ENCODE measurements around the gene MX1. TPM values are rescaled to one million over a fixed set of nuclear protein-coding genes. Genes with fewer than 3 reads are reported as not detected.

Gene MX1
- 100 to 1,000 TPM; 722 to 723 TPM for total RNA-seq

- no peaks in the 10 kb centered on the region for H3K27me3 Mint-ChIP-seq
- POLR2A ChIA-PET: interaction anchor here (0.8 to 2.4 kb wide), 3 partner anchors 56 to 64 kb away, joined by 3 to 7 read pairs (median 7); partner anchors contain the start of gene MX2
- H3K4me1 Mint-ChIP-seq: peaks cover 76% of the 10 kb centered on the region
- peaks cover 71% of the 10 kb centered on the region for H3K36me3 Mint-ChIP-seq (ENCODE audit: low read depth)
- CTCF ChIA-PET: interaction anchor here (2.3 kb wide), 1 partner anchor 14 kb away, joined by 9 read pairs; no protein-coding TSS in a partner anchor
- H3K4me3 Mint-ChIP-seq: peak within 1 kb of the TSS; percentile 96
- peaks cover 3% of the 10 kb centered on the region for H3K9me3 Mint-ChIP-seq
- peak; percentile 97 for DNase-seq
- peak within 1 kb of the TSS; percentile 100 for H3K27ac Mint-ChIP-seq
These were observed at the start of gene MX1 for GRCh38 chr21:41425954-41426675. Gene MX1 (plus strand): TSS chr21:41426239. CDS start chr21:41432071, 5,832 bp downstream.

GRCh38 chr21:41377715-41378114 lies 48.3 kb upstream of the MX1 start:
- Mint-ChIP-seq H3K36me3 (ENCODE audit: low read depth) (peaks cover 54% of the 10 kb centered on the region), H3K9me3 (no peaks in the 10 kb centered on the region), H3K4me3 (no peak overlapping the region), H3K27me3 (no peaks in the 10 kb centered on the region), H3K27ac (peak overlapping the region; percentile 76), H3K4me1 (peaks cover 35% of the 10 kb centered on the region)
- no peak for DNase-seq
- ChIA-PET CTCF (interaction anchor here (0.8 kb wide), 1 partner anchor 16 kb away, joined by 3 read pairs; the partner anchor contains the start of gene MX2), POLR2A (no interaction called here)

GRCh38 chr21:41378849-41379248 lies 47.2 kb upstream of the MX1 start:
- peaks cover 25% of the 10 kb centered on the region for H3K4me1 Mint-ChIP-seq
- peaks cover 60% of the 10 kb centered on the region for H3K36me3 Mint-ChIP-seq (ENCODE audit: low read depth)
- H3K9me3 Mint-ChIP-seq: no peaks in the 10 kb centered on the region
- ChIA-PET POLR2A (no interaction called here), CTCF (no interaction called here)
- H3K4me3 Mint-ChIP-seq: no peak overlapping the region
- no peak for DNase-seq
- H3K27me3 Mint-ChIP-seq: no peaks in the 10 kb centered on the region
- no peak overlapping the region for H3K27ac Mint-ChIP-seq

- Mint-ChIP-seq H3K36me3 (ENCODE audit: low read depth) (peaks cover 64% of the 10 kb centered on the region), H3K27ac (no peak overlapping the region), H3K9me3 (no peaks in the 10 kb centered on the region), H3K27me3 (no peaks in the 10 kb centered on the region), H3K4me1 (peaks cover 16% of the 10 kb centered on the region), H3K4me3 (no peak overlapping the region)
- ChIA-PET POLR2A (no interaction called here), CTCF (interaction anchor here (0.6 to 0.9 kb wide), 2 partner anchors 33 to 64 kb away, joined by 3 to 4 read pairs; no protein-coding TSS in a partner anchor)
- no peak for DNase-seq
These were observed 46.1 kb upstream of the MX1 start for GRCh38 chr21:41379901-41380300.

- H3K36me3 Mint-ChIP-seq (ENCODE audit: low read depth): peaks cover 66% of the 10 kb centered on the region
- H3K4me3 Mint-ChIP-seq: no peak overlapping the region
- no peak overlapping the region for H3K27ac Mint-ChIP-seq
- CTCF ChIA-PET: interaction anchor here (1.1 to 1.3 kb wide), 3 partner anchors 15 to 31 kb away, joined by 3 to 4 read pairs (median 3); no protein-coding TSS in a partner anchor
- H3K27me3 Mint-ChIP-seq: no peaks in the 10 kb centered on the region
- DNase-seq: no peak
- peaks cover 7% of the 10 kb centered on the region for H3K4me1 Mint-ChIP-seq
- POLR2A ChIA-PET: no interaction called here
- H3K9me3 Mint-ChIP-seq: no peaks in the 10 kb centered on the region
These were observed 44.3 kb upstream of the MX1 start for GRCh38 chr21:41381731-41382130.

GRCh38 chr21:41387042-41387819 lies 38.8 kb upstream of the MX1 start:
- peaks cover 52% of the 10 kb centered on the region for H3K36me3 Mint-ChIP-seq (ENCODE audit: low read depth)
- no peak for DNase-seq
- no peaks in the 10 kb centered on the region for H3K9me3 Mint-ChIP-seq
- no peaks in the 10 kb centered on the region for H3K27me3 Mint-ChIP-seq
- H3K27ac Mint-ChIP-seq: peak overlapping the region; percentile 37
- peaks cover 1% of the 10 kb centered on the region for H3K4me1 Mint-ChIP-seq
- H3K4me3 Mint-ChIP-seq: no peak overlapping the region
- ChIA-PET POLR2A (no interaction called here), CTCF (no interaction called here)

- Mint-ChIP-seq H3K36me3 (ENCODE audit: low read depth) (peaks cover 48% of the 10 kb centered on the region), H3K9me3 (no peaks in the 10 kb centered on the region), H3K4me1 (peaks cover 1% of the 10 kb centered on the region), H3K4me3 (no peak overlapping the region), H3K27ac (no peak overlapping the region), H3K27me3 (no peaks in the 10 kb centered on the region)
- no peak for DNase-seq
- ChIA-PET POLR2A (no interaction called here), CTCF (no interaction called here)
These were observed 38.2 kb upstream of the MX1 start for GRCh38 chr21:41387824-41388223.

GRCh38 chr21:41388259-41388658 lies 37.8 kb upstream of the MX1 start:
- no peak overlapping the region for H3K4me3 Mint-ChIP-seq
- CTCF ChIA-PET: no interaction called here
- no peaks in the 10 kb centered on the region for H3K27me3 Mint-ChIP-seq
- H3K9me3 Mint-ChIP-seq: no peaks in the 10 kb centered on the region
- H3K27ac Mint-ChIP-seq: peak overlapping the region; percentile 38
- no peak for DNase-seq
- H3K4me1 Mint-ChIP-seq: peaks cover 1% of the 10 kb centered on the region
- POLR2A ChIA-PET: no interaction called here
- peaks cover 48% of the 10 kb centered on the region for H3K36me3 Mint-ChIP-seq (ENCODE audit: low read depth)

GRCh38 chr21:41390043-41390639 lies 35.9 kb upstream of the MX1 start:
- no peaks in the 10 kb centered on the region for H3K27me3 Mint-ChIP-seq
- ChIA-PET POLR2A (no interaction called here), CTCF (no interaction called here)
- peak overlapping the region; percentile 54 for H3K27ac Mint-ChIP-seq
- DNase-seq: no peak
- no peaks in the 10 kb centered on the region for H3K9me3 Mint-ChIP-seq
- H3K4me1 Mint-ChIP-seq: peaks cover 1% of the 10 kb centered on the region
- peaks cover 53% of the 10 kb centered on the region for H3K36me3 Mint-ChIP-seq (ENCODE audit: low read depth)
- H3K4me3 Mint-ChIP-seq: no peak overlapping the region

GRCh38 chr21:41393876-41394465 lies 32.1 kb upstream of the MX1 start:
- Mint-ChIP-seq H3K27me3 (no peaks in the 10 kb centered on the region), H3K36me3 (ENCODE audit: low read depth) (peaks cover 64% of the 10 kb centered on the region), H3K4me1 (peaks cover 1% of the 10 kb centered on the region), H3K27ac (peak overlapping the region; percentile 31), H3K4me3 (no peak overlapping the region), H3K9me3 (no peaks in the 10 kb centered on the region)
- DNase-seq: no peak
- POLR2A ChIA-PET: no interaction called here
- CTCF ChIA-PET: no interaction called here

- no peak for DNase-seq
- ChIA-PET CTCF (interaction anchor here (1.5 kb wide), 1 partner anchor 14 kb away, joined by 4 read pairs; no protein-coding TSS in a partner anchor), POLR2A (no interaction called here)
- no peaks in the 10 kb centered on the region for H3K9me3 Mint-ChIP-seq
- H3K27ac Mint-ChIP-seq: no peak overlapping the region
- H3K4me3 Mint-ChIP-seq: no peak overlapping the region
- peaks cover 81% of the 10 kb centered on the region for H3K36me3 Mint-ChIP-seq (ENCODE audit: low read depth)
- peaks cover 1% of the 10 kb centered on the region for H3K4me1 Mint-ChIP-seq
- H3K27me3 Mint-ChIP-seq: no peaks in the 10 kb centered on the region
These were observed 29.4 kb upstream of the MX1 start for GRCh38 chr21:41396558-41397075.

GRCh38 chr21:41397471-41397891 lies 28.6 kb upstream of the MX1 start:
- Mint-ChIP-seq H3K27me3 (no peaks in the 10 kb centered on the region), H3K4me3 (no peak overlapping the region), H3K4me1 (peaks cover 1% of the 10 kb centered on the region), H3K36me3 (ENCODE audit: low read depth) (peaks cover 85% of the 10 kb centered on the region), H3K27ac (no peak overlapping the region), H3K9me3 (no peaks in the 10 kb centered on the region)
- no peak for DNase-seq
- ChIA-PET CTCF (interaction anchor here (1.5 kb wide), 1 partner anchor 13 kb away, joined by 4 read pairs; no protein-coding TSS in a partner anchor), POLR2A (no interaction called here)

Data from activated CD4-positive, alpha-beta T cell treated with anti-CD3 and anti-CD28 coated beads, Interleukin-2, amount 10 ng/mL, durations not matched to agents 7 days and 5 days (primary cell).